Mesodermal cell (in vitro differentiated cells): ENCODE data around the gene PADI3.

ENCODE experiments used
- H3K27ac ChIP-seq: 2 replicates; pipeline ENCODE4 v1.7.0; 2013; ENCODE audit warnings: mild to moderate bottlenecking, low read depth, low read length, moderate library complexity; ENCODE audit not compliant: severe bottlenecking
- H3K36me3 ChIP-seq: 2 replicates; pipeline ENCODE4 v1.7.1; 2013; ENCODE audit warnings: mild to moderate bottlenecking, low read length, moderate library complexity; ENCODE audit not compliant: control insufficient read depth, insufficient read depth
- H3K4me1 ChIP-seq: one replicate; pipeline ENCODE4 v1.7.1; 2013; ENCODE audit warnings: mild to moderate bottlenecking, low read length; ENCODE audit not compliant: insufficient read depth, control insufficient read depth, poor library complexity, severe bottlenecking
- H3K4me3 ChIP-seq: 2 replicates; pipeline ENCODE4 v1.7.0; 2013; ENCODE audit warnings: low read length, control low read depth, mild to moderate bottlenecking; ENCODE audit not compliant: insufficient read depth, poor library complexity, severe bottlenecking; ENCODE audit errors: extremely low read depth
- H3K9me3 ChIP-seq: 2 replicates; pipeline ENCODE4 v1.7.1; 2013; ENCODE audit warnings: mild to moderate bottlenecking, low read length, moderate library complexity; ENCODE audit not compliant: control insufficient read depth
- WGBS, 2 experiments: methylation state at CpG; one replicate each; pipeline ENCODE4 v1.1.5; 2013; ENCODE audit warnings: missing lambda C conversion rate in 2 of 2; ENCODE audit not compliant: insufficient coverage in 2 of 2; 5-methylcytosine and 5-hydroxymethylcytosine counted together

The PADI3 gene

GRCh38 chr1:17272646-17273045, 23.7 kb downstream of the PADI3 start:
- H3K36me3 ChIP-seq = no peaks in the 10 kb centered on the region
- H3K9me3 ChIP-seq = no peaks in the 10 kb centered on the region
- no peak overlapping the region for H3K27ac ChIP-seq
- WGBS, 2 experiments = 80 to 100% methylated on average over 1 of the region's 4 CpGs
- no peak overlapping the region for H3K4me3 ChIP-seq
- no peaks in the 10 kb centered on the region for H3K4me1 ChIP-seq

GRCh38 chr1:17273096-17273495, 24.2 kb downstream of the PADI3 start:
- no peaks in the 10 kb centered on the region for H3K36me3 ChIP-seq
- WGBS, 2 experiments = 86 to 91% methylated on average over 10 to 13 of the region's 13 CpGs
- H3K9me3 ChIP-seq = no peaks in the 10 kb centered on the region
- H3K27ac ChIP-seq = no peak overlapping the region
- H3K4me1 ChIP-seq = no peaks in the 10 kb centered on the region
- no peak overlapping the region for H3K4me3 ChIP-seq

- WGBS, 2 experiments = 49 to 52% methylated on average over 13 to 15 of the region's 15 CpGs
- H3K9me3 ChIP-seq = no peaks in the 10 kb centered on the region
- H3K4me3 ChIP-seq = no peak overlapping the region
- no peaks in the 10 kb centered on the region for H3K36me3 ChIP-seq
- no peak overlapping the region for H3K27ac ChIP-seq
- no peaks in the 10 kb centered on the region for H3K4me1 ChIP-seq
Measured at GRCh38 chr1:17274186-17275170, 25.6 kb downstream of the PADI3 start.

- no peaks in the 10 kb centered on the region for H3K9me3 ChIP-seq
- no peaks in the 10 kb centered on the region for H3K4me1 ChIP-seq
- no peaks in the 10 kb centered on the region for H3K36me3 ChIP-seq
- no peak overlapping the region for H3K27ac ChIP-seq
- no peak overlapping the region for H3K4me3 ChIP-seq
- 88 to 96% methylated on average over 6 to 7 of the region's 11 CpGs for WGBS, 2 experiments
Measured at GRCh38 chr1:17276568-17276967, 27.7 kb downstream of the PADI3 start.

GRCh38 chr1:17277511-17278159, 28.7 kb downstream of the PADI3 start:
- 87 to 100% methylated on average over 2 to 6 of the region's 8 CpGs for WGBS, 2 experiments
- H3K27ac ChIP-seq = no peak overlapping the region

GRCh38 chr1:17278996-17279830, 30.3 kb downstream of the PADI3 start:
- H3K9me3 ChIP-seq = no peaks in the 10 kb centered on the region
- no peak overlapping the region for H3K4me3 ChIP-seq
- no peaks in the 10 kb centered on the region for H3K4me1 ChIP-seq
- H3K27ac ChIP-seq = no peak overlapping the region
- H3K36me3 ChIP-seq = no peaks in the 10 kb centered on the region
- WGBS, 2 experiments = 87 to 97% methylated on average over 12 to 14 of the region's 14 CpGs

More at GRCh38 chr1:17277511-17278159, 28.7 kb downstream of the PADI3 start:
- H3K4me1 ChIP-seq = no peaks in the 10 kb centered on the region
- no peaks in the 10 kb centered on the region for H3K9me3 ChIP-seq
- no peak overlapping the region for H3K4me3 ChIP-seq
- no peaks in the 10 kb centered on the region for H3K36me3 ChIP-seq

DNA sequence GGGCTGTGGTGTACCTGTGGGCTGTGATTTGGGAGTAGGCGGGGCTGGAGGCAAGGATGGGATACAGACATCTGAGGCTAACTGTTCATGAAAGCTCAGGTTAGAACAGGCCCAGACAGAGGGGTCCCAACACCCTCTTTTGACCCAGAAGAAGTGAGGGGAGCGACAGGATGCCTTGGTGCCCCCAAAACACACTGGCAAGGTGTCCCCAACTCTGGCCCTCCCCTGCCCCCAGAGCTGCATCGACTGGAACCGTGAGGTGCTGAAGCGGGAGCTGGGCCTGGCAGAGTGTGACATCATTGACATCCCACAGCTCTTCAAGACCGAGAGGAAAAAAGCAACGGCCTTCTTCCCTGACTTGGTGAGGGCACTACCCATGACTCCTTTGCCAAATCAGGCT, 31.5 kb downstream of the PADI3 start:
- no peak overlapping the region for H3K27ac ChIP-seq
- 84 to 100% methylated on average over 4 to 7 of the region's 7 CpGs for WGBS, 2 experiments
- no peak overlapping the region for H3K4me3 ChIP-seq
- H3K9me3 ChIP-seq = no peaks in the 10 kb centered on the region
- H3K4me1 ChIP-seq = no peaks in the 10 kb centered on the region
- H3K36me3 ChIP-seq = no peaks in the 10 kb centered on the region

- WGBS, 2 experiments = 83 to 92% methylated on average over 1 to 2 of the region's 2 CpGs
- H3K4me1 ChIP-seq = no peaks in the 10 kb centered on the region
- H3K4me3 ChIP-seq = no peak overlapping the region
- H3K27ac ChIP-seq = no peak overlapping the region
- no peaks in the 10 kb centered on the region for H3K36me3 ChIP-seq
- no peaks in the 10 kb centered on the region for H3K9me3 ChIP-seq
Measured at GRCh38 chr1:17280894-17281293, 32.0 kb downstream of the PADI3 start.

GRCh38 chr1:17281775-17282181, 32.9 kb downstream of the PADI3 start:
- H3K9me3 ChIP-seq = no peaks in the 10 kb centered on the region

DNA sequence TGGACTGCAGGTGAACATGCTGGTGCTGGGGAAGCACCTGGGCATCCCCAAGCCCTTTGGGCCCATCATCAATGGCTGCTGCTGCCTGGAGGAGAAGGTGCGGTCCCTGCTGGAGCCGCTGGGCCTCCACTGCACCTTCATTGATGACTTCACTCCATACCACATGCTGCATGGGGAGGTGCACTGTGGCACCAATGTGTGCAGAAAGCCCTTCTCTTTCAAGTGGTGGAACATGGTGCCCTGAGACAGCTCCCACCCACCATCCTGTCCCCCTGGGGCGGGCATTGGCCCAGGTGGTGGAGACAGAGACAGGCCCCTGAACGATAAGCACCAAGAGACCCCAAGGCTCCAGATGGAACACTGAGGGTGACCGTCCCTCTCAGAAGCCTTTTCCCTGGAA, 33.9 kb downstream of the PADI3 start:
- Histone ChIP-seq H3K9me3 (no peaks in the 10 kb centered on the region), H3K27ac (no peak overlapping the region), H3K4me3 (no peak overlapping the region), H3K36me3 (no peaks in the 10 kb centered on the region), H3K4me1 (peaks cover 4% of the 10 kb centered on the region)
- WGBS, 2 experiments = 83 to 93% methylated on average over 3 of the region's 5 CpGs

More at GRCh38 chr1:17281775-17282181, 32.9 kb downstream of the PADI3 start:
- H3K4me3 ChIP-seq = no peak overlapping the region
- H3K27ac ChIP-seq = no peak overlapping the region
- H3K36me3 ChIP-seq = no peaks in the 10 kb centered on the region
- WGBS, 2 experiments = 79 to 91% methylated on average over 5 to 7 of the region's 8 CpGs
- H3K4me1 ChIP-seq = no peaks in the 10 kb centered on the region
